HL-60 (cell line): ENCODE results near the gene CAMK1D.

Experiments
- CTCF ChIP-seq: IDR thresholded peaks from one replicate; pipeline ENCODE4 v1.5.1; 2011; ENCODE audit warnings: low read length, control low read depth, inconsistent platforms; ENCODE audit not compliant: insufficient read depth
- POLR2AphosphoS5 ChIP-seq: IDR thresholded peaks from 2 replicates; pipeline ENCODE4 v1.6.1; 2012; ENCODE audit warnings: low read depth
- SPI1 ChIP-seq: IDR thresholded peaks from 2 replicates; pipeline ENCODE4 v1.6.1; 2012; ENCODE audit warnings: low read depth, mild to moderate bottlenecking, borderline replicate concordance

GRCh38 chr10:12428447-12429135, 79.2 kb downstream of the CAMK1D start:
- TF ChIP-seq CTCF (no peak), SPI1 (no peak), POLR2AphosphoS5 (no peak)
